GM12874 (cell line): Measurements from ENCODE around the gene PLAAT4.

Source experiments
- TF ChIP-seq, protein P1 (sequence below): IDR thresholded peaks from 2 replicates; pipeline ENCODE4 v1.5.1; 2011; ENCODE audit warnings: low read depth, mild to moderate bottlenecking, control low read depth, low read length, moderate library complexity; ENCODE audit not compliant: insufficient read depth

PLAAT4 gene

DNA sequence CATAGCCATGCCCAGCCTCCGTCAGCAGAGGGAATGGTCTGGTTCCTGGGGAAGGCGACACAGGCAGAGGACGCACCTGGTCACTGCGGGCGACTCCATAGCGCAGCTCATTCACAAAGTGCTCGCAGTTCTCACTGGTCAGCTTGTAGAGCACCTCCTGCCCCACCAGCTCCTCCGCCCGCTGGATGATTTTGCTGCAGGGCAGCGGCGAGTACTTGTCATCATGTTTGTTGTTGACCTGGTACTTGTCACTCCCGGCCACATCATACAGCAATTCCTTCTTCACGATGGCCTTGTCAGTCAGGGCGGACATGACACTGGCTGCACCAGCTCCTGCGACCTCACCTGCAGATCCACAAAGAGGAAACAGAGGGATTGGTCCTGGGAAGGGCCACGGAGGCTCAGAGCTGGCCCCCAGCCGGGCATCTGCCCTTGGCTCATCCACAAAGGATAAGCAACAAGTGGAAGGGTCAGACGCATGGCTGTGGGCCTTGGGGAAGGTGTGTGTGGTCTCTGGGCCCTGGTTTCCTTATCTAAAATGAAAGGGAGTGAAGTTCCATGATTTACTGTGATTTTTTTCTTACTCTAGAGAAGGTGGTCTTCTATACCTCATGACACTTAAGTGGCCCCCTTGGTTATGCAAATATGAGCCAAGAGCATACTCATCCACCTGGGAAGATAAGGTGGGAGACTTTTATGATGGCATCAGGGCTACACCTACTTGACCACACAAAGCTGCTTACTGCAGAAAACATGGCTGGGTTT, 53.6 kb downstream of the PLAAT4 start:
- TF ChIP-seq, protein P1, sequence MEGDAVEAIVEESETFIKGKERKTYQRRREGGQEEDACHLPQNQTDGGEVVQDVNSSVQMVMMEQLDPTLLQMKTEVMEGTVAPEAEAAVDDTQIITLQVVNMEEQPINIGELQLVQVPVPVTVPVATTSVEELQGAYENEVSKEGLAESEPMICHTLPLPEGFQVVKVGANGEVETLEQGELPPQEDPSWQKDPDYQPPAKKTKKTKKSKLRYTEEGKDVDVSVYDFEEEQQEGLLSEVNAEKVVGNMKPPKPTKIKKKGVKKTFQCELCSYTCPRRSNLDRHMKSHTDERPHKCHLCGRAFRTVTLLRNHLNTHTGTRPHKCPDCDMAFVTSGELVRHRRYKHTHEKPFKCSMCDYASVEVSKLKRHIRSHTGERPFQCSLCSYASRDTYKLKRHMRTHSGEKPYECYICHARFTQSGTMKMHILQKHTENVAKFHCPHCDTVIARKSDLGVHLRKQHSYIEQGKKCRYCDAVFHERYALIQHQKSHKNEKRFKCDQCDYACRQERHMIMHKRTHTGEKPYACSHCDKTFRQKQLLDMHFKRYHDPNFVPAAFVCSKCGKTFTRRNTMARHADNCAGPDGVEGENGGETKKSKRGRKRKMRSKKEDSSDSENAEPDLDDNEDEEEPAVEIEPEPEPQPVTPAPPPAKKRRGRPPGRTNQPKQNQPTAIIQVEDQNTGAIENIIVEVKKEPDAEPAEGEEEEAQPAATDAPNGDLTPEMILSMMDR: no peak

DNA sequence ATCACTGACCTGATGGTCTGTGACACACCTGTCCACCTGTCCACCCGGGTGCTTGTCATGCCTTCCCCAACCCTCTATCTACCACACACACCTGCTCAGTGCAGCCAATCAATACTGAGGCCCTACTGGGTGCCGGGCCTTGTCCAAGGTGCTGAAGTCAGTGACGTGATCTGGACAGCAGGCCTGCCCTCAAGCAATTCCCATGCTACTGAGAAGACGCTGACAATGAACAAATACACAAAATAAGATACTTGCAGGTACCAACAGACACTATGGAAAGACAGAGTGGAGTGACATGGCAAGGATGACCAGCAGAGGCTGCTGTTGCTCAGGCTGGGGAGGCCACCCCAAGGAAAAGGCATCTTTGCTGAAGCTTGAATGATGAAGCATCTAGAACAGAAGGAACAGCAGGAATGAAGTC, 56.4 kb downstream of the PLAAT4 start:
- TF ChIP-seq, protein P1: peak; percentile 84

DNA sequence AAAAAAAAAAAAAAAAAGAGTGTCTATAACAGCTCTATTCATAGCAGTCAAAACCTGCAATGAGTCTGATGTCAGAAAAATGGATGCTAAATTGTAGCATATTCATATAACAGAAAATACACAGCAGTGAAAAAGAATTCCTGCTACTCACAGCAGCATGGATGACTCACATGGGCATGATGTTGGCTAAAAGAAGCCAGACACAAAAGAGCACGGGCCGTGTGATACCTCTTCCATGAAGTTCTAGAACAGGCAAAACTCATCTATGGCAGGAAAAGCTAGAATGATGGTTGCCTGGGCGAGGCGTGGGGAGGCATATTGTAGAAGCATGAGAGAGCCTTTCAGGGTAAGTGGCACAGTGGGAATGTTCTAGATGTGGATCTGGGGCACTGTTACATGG, 58.7 kb downstream of the PLAAT4 start:
- TF ChIP-seq, protein P1: no peak
